ENCODE results near the gene MYBPC2. TPM values are rescaled to one million over a fixed set of nuclear protein-coding genes. Genes with fewer than 3 reads are reported as not detected.

Gene MYBPC2
- total and polyA plus RNA-seq, 9 of the 15 experiments (the other 6 are each of a cell fraction or from before 2014, with no cell fraction given), result 0.01 to 0.14 (median 0.04) TPM; not detected in 6

- TF ChIP-seq KLF13 (tag; IDR thresholded peaks at IDR 0.05; ENCODE audit: borderline replicate concordance, low read depth) (peak; percentile 48; the same call in 1 of the 2 replicates), HCFC1 (IDR thresholded peaks at IDR 0.05; ENCODE audit: low read depth, low read length) (no peak), KDM5B (IDR thresholded peaks at IDR 0.05; ENCODE audit: insufficient replicate concordance, low read depth, low read length) (no peak), TCFL5 (CRISPR knock-in tag; conservative IDR thresholded peaks at IDR 0.05) (no peak), ZNF766 (CRISPR knock-in tag; conservative IDR thresholded peaks at IDR 0.05) (no peak), ZBTB17 (CRISPR knock-in tag; IDR thresholded peaks at IDR 0.05) (no peak), GTF2F1 (IDR thresholded peaks at IDR 0.05; ENCODE audit: low read depth, low read length) (no peak), BDP1 (IDR thresholded peaks at IDR 0.05; ENCODE audit: insufficient read depth, insufficient read length) (no peak), POLR2G (IDR thresholded peaks at IDR 0.05; ENCODE audit: low read depth, low read length) (peak; percentile 49; the same call in 1 of the 2 replicates), ZC3H8 (IDR thresholded peaks at IDR 0.05) (no peak), HDAC1 (IDR thresholded peaks at IDR 0.05) (peak in 1 of 2 experiments; percentile 68; a peak in 2 of 4 replicates), NCOR1 (IDR thresholded peaks at IDR 0.05) (no peak; the same call in 1 of the 2 replicates), XRCC4 (IDR thresholded peaks at IDR 0.05; ENCODE audit: extremely low read depth, insufficient read depth, insufficient read length) (no peak), CC2D1A (IDR thresholded peaks at IDR 0.05) (peak; percentile 26; the same call in 1 of the 2 replicates), ZNF239 (CRISPR knock-in tag; IDR thresholded peaks at IDR 0.05) (no peak), ZBTB34 (CRISPR knock-in tag; IDR thresholded peaks at IDR 0.05) (no peak), NBN (IDR thresholded peaks at IDR 0.05; ENCODE audit: low read depth) (no peak), ZNF311 (CRISPR knock-in tag; IDR thresholded peaks at IDR 0.05) (no peak), FOXA3 (CRISPR knock-in tag; conservative IDR thresholded peaks at IDR 0.05 in 1 of 2, IDR thresholded peaks at IDR 0.05 in 1 of 2) (peak in 1 of 2 experiments; percentile 17; a peak in 1 of 4 replicates), CHD2 (IDR thresholded peaks at IDR 0.05; ENCODE audit: low read depth, low read length) (no peak), ZNF586 (CRISPR knock-in tag; conservative IDR thresholded peaks at IDR 0.05) (no peak), ELK3 (CRISPR knock-in tag; IDR thresholded peaks at IDR 0.05) (no peak), SMARCB1 (IDR thresholded peaks at IDR 0.05; ENCODE audit: insufficient read length, low read depth) (no peak), BCLAF1 (IDR thresholded peaks at IDR 0.05; ENCODE audit: borderline replicate concordance in 1 of 2, control insufficient read depth in 1 of 2, low read depth in 2 of 2, low read length in 1 of 2) (no peak)
Measured at GRCh38 chr19:50414864-50415660, 17.6 kb upstream of the MYBPC2 start (continued).

All from K562 (cell line).